Stimulated activated CD8-positive, alpha-beta memory T cell treated with anti-CD3 and anti-CD28 coated beads, Interleukin-12 subunit alpha, Interleukin-12 subunit beta, amount 100 ng/mL, for 24 hours (primary cell): ENCODE measurements around the gene RCN1.
"Not testable (repeated sequence)": the region's sequence is repeated elsewhere in the genome, so short reads cannot be mapped to it uniquely, and the experiment has no call there.

Experiments used
- DNase-seq: peaks from one replicate; pipeline ENCODE4 v3.0.0-alpha.2; 2020; ENCODE audit errors: extremely low read depth

The RCN1 gene

DNA sequence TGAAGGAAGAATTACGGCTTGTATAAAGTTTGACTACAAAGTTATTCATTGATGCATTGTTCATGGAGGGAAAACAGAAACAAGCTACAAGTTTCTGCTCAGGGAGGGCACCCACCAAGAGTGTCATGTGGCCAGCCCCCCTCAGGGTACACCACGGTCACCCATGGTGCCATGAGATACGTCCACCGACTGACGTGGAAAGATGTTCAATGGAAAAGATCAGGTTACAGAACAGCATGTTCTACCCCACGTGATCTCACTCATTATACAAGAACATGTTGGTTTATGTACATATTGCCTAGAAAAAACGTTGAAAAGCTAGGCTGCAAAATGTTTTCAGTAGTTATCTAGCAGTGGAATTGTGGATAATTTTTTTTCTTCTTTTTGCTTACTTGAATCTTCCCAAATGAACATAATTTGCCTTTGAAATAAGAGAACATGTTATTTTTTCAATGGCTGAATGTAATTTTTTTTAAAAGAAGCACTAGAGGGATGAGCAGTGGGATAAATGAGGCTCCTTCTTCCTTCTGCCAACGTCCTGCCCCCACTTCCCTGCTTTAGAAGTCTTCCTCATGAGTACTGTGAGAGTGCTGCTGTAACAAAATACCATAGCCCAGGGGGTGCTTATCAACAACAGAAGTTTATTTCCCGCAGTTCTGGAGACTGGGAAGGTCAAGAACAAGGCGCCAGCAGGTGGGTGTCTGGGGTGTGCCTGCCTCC, 22.5 kb downstream of the RCN1 start:
- no peak for DNase-seq

DNA sequence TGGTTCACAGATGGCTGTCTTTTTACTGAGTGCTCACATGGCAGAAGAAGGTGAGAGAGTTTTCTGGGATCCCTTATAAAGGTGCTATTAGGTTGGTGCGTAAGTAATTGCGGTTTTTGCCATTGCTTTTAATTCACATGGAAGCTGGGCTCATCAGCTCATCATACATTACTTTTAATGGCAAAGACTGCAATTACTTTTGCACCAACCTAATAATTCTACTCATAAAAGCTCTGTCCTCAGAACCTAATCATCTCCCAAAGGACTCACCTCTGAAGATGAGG, 23.0 kb downstream of the RCN1 start:
- no peak for DNase-seq

DNA sequence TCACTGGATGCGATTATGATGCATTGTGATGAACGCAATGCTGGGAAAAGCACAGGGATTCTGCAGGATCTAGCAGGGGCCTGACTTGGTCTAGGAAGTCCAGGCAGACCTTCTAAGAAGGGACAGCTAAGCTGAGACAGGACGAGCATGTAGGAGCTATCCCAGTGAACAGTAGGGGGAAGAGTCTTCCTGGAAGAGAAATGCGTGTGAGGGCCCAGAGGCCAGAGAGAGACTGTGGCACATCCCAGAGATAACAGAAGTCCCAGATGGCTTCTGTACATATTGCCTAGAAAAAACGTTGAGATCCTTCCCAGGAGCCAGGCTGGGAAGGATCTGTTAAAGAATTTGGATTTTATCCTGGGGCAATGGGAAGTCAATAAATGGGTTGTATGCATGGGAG, 24.6 kb downstream of the RCN1 start:
- DNase-seq: no peak

DNA sequence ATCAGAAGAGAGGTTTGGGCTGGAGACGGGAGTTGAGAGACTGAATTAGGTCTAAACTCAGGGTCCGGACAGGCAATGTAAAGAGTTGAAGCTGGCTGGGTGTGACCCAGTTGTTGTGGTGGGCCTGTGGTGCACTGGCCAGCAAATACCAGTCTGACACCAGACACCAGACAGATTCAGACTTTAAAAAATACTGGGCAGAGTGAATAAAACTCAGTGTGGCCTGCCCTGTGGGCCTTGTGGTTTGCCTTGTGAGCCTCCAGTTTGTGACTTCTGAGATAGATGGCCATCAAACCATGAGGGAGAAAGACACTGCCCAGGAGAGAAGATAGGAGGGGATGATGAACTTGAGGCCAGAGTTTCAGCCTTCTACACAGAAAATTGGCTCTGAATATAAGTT, 25.8 kb downstream of the RCN1 start:
- DNase-seq: no peak

DNA sequence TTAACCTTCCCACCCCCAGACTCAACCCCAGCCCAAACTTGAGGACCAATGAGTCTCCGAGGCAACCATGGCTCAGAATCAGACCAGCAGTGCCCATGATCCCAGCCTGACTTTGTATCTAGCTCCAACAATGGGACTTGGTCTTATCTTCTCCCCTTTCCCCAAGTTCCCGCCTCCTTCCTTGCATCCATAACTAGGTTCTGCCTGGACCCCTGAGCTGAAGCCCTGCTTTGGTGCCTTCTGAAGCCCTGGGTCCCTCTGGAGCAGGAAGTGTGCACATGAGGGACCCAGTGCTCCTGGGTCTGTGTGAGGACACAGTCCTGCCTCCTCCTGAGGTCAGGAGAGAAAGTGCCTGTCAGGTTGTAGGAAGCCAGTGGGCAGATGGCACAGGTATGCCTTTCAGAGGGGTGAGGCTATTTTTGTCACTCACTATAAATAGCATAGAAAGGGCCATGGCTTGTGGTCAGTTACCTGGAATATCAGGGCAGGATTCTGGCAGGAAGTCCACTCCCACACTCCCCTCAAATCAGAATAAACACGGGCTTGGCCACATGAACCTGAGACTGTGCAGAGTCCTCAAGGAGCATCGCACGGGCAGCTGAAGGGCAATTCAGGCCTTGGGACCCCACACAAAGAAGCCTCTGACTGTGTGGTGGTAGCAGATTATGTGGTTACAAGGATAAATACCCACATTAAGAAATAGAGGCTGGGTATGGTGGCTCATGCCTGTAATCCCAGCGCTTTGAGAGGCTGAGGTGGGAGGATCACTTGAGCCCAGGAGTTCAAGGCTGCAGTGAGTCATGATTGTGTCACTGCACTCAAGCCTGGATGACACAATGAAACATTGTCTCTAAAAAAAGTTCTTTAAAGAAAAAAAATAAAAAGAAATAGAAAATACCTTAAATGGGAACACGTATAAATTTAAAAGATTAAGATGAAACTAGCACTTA, 27.4 kb downstream of the RCN1 start:
- DNase-seq: no peak

DNA sequence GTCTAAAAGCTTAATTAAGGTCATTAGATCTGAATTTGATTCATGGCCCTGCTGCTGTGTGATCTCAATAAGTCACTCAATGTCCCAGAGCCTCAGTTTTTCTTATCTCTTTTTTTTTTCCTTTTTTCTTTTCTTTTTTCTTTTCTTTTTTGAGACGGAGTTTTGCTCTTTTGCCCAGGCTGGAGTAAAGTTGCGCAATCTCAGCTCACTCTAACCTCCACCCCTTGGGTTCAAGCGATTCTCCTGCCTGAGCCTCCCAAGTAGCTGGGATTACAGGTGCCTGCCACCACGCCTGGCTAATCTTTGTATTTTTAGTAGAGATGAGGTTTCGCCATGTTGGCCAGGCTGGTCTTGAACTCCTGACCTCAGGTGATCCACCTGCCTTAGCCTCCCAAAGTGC, 28.3 kb downstream of the RCN1 start:
- DNase-seq: not testable (repeated sequence)

DNA sequence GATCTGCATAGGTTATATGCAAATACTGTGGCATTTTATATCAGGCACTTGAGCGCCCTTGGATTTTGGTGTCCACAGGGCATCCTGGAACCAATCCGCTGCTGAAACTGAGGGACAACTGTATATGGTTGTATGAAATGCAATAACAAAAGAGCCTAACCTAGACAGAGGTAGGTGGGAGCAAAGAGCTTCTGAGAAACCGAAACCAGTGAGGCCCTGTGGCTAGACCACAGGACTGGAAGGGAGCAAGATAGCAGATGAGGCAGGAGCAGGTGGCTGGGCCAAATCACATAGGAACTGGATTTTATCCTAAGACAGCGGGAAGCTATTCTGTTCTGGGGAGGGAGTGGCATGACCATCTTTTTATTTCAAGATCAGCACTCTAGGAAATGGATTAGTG, 30.1 kb downstream of the RCN1 start:
- no peak for DNase-seq

DNA sequence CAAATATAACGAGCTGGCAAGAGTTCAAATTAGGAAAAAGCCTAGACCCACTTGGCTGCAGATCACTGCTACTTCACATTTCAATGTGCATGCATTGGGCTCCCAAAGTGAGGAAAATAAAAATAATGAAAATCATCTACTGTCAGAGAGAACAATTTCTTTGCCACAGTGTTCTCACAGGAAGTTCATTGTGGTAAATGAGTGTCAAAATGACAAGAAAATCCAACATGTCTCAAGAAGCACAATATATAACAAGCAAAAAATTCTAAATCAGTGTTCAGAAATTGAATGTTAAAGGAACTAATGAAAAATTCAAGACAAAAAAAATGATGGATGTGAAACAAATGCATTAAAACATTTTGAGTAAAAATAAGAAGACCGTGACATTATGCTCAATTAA, 31.3 kb downstream of the RCN1 start:
- no peak for DNase-seq

DNA sequence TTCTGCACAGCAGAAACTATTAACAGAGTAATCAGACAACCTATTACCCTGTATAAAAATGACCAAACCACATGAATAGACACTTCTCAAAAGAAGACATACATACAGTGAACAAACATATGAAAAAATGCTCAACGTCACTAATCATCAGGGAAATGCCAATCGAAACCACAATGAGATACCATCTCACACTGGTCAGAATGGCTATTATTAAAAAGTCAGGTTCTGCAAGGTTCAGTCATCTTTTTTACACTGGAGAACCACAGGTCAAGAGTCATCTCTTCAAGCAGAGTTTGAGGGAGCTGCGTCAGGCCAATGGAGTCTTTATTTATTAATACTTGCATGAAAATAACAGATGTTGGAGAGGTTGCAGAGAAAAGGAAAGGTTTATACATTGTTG, 40.4 kb downstream of the RCN1 start:
- DNase-seq: no peak

DNA sequence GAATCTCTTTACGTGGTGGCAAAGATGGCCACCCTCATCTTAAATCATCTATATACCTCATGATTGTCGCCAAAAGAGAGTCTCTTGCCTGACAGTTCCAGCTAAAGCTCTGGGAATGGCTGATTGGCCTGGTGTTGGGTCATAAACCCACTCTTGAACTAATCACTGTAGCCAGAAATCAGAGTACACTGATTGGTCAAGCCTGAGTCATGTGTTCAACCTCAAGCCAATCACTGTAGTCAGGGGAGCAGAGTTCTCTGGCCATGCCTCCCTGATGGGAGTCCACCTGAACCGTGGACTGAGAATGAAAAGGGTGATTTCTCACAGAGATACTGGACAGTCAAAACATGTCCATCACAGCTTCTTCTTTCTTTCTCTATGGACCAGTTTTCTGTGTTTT, 45.8 kb downstream of the RCN1 start:
- DNase-seq: no peak

DNA sequence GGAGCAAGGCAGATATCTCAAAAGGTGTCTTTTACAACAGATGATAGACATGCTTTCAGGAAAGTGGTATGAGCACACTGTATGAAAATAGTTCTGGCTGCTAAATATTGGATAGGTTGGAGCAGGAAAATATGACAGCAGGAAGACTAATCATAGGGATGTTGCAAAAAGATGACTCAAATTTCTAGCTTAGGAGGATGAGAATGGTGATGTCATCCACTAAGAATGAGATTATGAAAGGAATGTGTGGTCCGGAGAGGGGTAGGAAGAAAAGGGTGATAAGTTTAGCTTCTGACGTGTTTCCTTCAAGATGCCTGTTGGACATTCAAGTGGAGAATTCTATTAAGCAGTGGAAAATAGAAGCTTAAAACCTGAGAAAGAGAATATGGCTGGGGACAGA, 46.4 kb downstream of the RCN1 start:
- DNase-seq: no peak

DNA sequence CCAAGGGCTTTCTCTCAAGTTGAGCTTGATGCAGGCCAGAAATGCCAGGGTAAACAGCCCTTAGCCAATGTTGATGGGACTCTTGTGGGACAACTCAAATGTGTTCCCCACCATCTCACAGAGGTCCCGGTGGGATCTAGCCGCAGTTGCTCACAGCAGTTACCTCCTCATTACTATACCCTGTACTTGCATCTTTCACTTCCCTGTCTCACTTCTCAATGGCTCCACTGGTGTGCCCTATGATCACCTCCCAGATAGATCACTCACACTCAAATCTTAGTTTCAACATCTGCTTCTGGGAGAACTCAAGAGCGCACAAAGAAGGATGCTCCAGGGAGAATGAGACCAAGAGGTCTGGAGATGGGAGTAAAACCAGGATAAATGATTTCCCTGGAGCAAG, 47.0 kb downstream of the RCN1 start:
- no peak for DNase-seq

DNA sequence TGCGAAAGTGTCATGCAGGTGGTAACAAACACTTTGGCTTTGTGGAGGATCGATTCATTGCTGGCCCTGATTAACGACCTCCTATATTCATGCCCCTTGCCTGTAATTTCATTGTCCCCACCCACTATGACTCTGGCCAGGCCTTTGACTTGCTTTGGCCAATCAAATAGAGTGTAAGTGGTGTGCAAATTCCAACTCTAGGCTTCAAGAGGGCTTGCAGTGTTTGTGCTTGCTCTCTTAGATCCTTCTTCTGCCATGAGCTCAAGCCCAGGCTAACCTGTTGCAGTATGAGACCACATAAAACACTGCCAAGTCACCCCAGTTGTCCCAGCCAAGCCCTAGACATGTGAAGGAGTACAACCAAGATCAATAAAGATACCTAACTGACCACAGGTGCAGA, 48.0 kb downstream of the RCN1 start:
- DNase-seq: no peak

DNA sequence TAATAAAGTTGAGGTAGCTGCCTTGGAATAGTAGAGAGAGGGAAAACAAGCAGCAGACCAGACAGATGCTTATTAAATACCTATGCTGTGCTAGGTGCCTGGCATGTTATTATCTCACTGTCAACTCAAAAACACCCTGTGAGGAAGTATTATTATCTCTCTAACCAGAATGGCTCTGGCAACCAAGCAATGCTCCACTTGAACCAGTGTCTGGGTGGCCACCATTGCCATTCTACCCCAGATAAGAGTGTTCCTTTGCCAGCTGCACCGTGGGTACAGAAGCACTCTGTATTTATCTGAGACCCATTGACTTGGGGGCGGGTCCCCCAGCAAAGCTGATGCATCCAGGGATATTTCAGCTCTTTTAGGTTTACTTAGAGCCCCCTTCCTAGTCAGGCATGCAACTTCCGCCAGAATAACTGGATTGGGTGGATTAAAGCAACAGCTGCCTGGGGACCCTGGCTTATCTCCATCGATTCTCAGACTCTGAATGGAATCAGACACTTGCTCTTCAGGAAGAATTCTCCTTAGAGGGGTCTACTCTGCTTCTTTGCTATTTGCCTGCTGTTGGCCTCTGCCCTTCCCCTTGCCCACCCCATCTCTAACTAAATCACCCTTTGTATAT, 49.1 kb downstream of the RCN1 start:
- DNase-seq: no peak

DNA sequence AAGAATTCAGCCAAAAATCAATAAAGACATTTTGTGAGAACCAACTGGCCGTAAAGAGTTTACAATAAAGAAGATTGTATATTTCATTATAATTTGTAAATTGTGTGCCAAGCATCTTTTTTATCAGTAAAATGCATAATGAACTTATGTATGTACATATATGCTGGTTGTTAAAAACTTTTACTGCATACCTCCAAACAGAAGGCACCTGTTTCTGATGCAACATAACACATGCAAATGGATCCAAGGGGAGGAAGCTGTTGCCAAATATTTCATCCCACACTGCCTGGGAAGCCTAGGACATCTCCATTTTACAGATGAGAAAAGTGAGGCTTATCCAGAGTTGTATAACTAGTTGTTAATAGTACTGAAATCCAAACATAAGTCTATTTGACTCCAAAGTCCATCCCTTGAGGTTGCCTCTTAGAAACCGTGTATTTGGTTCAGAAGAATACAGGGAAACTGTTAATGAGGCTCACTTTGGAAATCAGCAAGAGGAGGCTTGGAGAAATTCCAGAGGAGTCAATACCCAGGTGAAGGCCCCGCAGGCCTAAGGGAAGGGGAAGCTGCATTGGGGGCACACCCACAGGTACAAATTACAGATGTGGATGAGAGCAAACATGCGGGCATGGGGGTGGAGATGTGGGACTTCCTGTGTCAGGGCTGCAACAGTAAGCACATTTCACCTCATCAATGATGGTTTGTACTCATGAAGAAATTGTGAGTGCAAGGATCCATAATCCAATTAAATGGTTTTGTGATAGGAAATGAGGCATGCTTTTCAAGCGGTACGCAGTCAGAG, 51.1 kb downstream of the RCN1 start:
- DNase-seq: no peak

DNA sequence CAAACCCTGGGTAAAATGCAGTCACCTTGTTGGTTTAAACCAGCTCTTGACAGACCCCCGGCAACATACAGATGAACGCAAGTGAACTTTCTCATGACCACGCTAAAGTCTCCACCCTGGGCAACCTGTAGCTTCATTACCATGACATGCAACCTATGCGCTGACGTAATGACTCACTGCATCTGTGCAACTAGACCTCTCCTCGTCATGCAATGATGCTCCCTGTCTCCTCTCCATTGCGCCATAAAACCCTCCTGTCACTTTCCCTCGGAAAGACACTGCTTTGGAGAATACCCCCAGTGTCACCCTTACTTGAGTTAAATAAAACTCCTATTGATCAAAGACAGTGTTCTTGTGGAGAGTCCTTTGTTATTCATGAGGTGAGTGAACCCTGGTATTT, 52.5 kb downstream of the RCN1 start:
- no peak for DNase-seq

DNA sequence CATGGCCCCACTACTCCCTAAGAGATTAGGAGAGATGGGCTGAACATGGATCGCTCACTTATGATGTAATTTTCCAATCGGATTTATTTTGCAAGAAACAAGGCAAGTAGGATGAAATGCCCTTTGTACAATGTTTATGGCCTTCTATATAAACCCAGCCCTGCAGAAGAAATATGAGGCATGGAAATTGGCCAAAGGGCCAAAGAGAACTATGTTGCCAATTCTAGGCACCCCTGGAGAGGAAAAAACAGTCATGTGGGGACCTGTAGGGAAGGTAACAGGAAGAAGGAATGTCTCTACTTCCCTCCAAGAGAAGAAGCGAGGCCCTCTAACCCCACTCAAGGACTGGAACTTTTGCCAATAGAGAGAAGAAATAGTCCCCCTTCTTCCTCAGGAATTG, 54.4 kb downstream of the RCN1 start:
- DNase-seq: no peak

DNA sequence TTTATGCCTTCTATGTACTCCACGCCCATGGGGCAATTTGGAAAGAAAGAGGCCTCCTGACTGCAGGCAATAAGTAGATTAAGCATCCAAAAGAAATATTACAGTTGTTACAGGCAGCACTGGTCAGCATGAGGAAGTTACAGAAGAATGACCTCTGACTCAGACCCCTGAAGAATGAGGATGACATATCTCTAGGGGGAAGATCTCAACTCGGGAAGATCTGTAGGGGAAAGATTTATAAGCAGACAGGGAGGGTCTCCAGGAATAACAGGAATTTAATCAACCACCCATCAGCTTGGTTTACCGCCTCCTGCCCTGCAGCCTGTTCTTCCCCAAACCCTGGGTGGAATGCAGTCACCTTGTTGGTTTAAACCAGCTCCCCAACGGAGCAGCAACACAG, 58.0 kb downstream of the RCN1 start:
- DNase-seq: no peak

DNA sequence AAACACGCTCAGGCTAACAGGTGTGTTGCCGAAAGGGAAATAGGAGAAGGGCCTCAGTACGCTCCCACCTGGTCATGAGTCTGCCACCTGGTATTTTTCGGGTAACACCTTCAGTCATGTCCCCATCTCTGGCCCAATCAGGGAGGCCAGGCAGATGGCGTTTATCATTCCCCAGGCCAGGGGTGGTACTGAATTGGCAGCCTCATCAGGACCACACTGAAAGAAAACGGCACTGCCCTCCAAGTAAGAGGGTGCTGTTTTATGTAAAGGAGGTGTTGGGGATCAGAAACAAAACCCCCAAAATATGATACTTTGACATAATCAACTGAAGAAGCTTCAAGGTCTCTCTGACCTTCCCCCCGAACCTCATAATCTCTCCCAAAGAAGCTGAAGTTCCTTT, 58.9 kb downstream of the RCN1 start:
- DNase-seq: no peak

DNA sequence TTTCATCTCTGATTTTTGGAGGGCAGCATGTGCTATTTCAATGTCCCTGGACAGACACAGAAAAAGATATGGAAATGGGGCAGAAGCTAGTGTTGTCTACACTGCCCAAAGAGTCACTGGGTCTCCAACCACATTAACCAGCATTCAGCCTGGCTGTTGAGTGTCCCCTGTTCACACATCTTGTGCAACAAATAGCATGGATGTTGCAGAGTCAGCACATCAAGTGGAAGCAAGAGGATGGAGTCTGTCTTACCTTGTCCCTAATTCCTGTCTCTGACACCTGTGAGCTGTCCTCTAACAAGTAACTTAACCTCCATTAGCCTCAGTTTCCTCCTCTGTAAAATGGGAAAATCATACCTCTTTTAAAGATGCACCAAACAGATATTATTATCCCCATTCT, 60.2 kb downstream of the RCN1 start:
- no peak for DNase-seq

DNA sequence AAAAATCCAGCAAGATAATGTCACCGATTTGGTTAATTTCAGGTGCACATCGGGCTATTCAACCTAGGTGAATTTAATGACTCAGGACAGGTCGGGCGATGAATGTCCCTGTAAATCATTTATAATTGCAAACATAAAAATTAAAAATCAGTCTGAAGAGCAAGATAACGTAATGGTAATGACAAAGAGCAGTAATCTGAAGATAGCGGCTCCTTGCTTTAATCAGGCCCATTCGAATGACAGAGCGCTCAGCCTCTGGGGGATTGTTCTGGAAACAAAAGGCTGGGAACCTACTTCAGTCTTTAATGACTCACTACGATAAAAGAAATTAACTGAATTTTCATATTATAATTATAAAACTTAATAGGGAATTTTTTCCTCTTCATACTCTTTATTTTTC, 61.3 kb downstream of the RCN1 start:
- DNase-seq: no peak

DNA sequence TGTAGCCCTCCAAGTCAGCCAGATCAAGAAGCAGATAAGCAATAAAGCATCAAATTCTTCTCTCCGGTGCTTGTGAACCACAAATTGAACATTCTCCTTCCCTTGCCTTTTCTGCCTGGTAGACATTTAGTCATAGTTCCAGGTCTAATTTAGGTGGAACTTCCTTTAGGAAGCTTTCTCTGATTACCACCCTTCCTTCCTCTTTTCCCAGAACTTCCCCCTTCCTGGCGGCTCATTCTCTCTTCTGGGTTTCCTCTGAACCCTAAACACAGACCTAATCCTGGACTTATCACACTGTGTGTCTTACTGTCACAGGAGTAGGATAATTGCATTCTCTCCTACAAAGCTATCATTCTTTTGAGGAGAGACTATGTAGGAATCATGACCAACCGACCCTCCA, 61.9 kb downstream of the RCN1 start:
- no peak for DNase-seq
